ENCODE results near the gene TRIM29.

- TF ChIP-seq CTCF (IDR thresholded peaks at IDR 0.05; ENCODE audit: insufficient read depth, low read depth, low read length) (no peak), EZH2 (IDR thresholded peaks at IDR 0.05; ENCODE audit: insufficient read depth, low read length) (no peak)
Measured at GRCh38 chr11:120064341-120064740, 73.6 kb downstream of the TRIM29 start.
